22Rv1 (cell line): ENCODE measurements around the gene PPARG.

Experiments used
- ZFX ChIP-seq: fragments of 450-650 bp; IDR thresholded peaks from 2 replicates; pipeline ENCODE4 v1.6.1; 2017; ENCODE audit warnings: antibody characterized with exemption, borderline replicate concordance
- TF ChIP-seq, protein P1 (sequence below): fragments of 450-650 bp; IDR thresholded peaks from 2 replicates; pipeline ENCODE4 v1.5.1; 2017; ENCODE audit warnings: mild to moderate bottlenecking

DNA sequence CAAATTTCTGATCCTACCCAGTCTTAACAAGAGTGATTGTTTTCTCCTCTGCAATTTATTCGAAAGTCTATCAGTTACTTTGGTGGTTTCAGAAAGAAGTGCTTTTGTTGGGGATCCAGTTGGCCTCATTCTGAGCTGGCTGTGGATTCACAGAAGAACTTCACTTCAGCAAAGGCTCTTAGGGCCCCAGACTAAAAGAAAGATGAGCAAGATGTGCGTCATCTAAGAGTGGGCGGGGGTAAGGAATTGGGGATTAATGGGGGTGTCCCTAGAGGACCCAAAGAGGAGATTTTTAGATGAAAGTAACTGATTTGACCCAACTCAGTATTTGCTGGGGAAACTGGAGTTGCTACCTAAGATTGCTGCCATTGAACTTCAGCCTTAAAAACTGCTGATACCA, 131.5 kb downstream of the PPARG start:
- TF ChIP-seq, protein P1, sequence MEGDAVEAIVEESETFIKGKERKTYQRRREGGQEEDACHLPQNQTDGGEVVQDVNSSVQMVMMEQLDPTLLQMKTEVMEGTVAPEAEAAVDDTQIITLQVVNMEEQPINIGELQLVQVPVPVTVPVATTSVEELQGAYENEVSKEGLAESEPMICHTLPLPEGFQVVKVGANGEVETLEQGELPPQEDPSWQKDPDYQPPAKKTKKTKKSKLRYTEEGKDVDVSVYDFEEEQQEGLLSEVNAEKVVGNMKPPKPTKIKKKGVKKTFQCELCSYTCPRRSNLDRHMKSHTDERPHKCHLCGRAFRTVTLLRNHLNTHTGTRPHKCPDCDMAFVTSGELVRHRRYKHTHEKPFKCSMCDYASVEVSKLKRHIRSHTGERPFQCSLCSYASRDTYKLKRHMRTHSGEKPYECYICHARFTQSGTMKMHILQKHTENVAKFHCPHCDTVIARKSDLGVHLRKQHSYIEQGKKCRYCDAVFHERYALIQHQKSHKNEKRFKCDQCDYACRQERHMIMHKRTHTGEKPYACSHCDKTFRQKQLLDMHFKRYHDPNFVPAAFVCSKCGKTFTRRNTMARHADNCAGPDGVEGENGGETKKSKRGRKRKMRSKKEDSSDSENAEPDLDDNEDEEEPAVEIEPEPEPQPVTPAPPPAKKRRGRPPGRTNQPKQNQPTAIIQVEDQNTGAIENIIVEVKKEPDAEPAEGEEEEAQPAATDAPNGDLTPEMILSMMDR, result no peak
- TF ChIP-seq ZFX, result no peak
